Coronary artery (tissue), 2 donors: ENCODE data around the gene BMPR1A.

Experiments used
- DNase-seq: peaks from one replicate; pipeline ENCODE4 v3.0.0-alpha.2; 2017; ENCODE audit warnings: low spot score
- H3K27ac ChIP-seq, 2 donors: fragments of 200-600 bp; sonication (generic); one replicate each; pipeline ENCODE4 v1.5.1; 2016 to 2019
- H3K4me3 ChIP-seq: fragments of 200-600 bp; sonication (generic); 2 replicates; pipeline ENCODE4 v1.5.1; 2016; ENCODE audit warnings: mild to moderate bottlenecking, moderate library complexity
- CTCF ChIP-seq: fragments of 200-600 bp; sonication (generic); IDR thresholded peaks from one replicate; pipeline ENCODE4 v1.5.1; 2019; ENCODE audit warnings: antibody characterized with exemption

Gene BMPR1A

GRCh38 chr10:86775056-86775869 is 18.8 kb downstream of the BMPR1A start:
- TF ChIP-seq CTCF, result no peak
- Histone ChIP-seq H3K27ac (no peak overlapping the region), H3K4me3 (no peak overlapping the region)
- no peak for DNase-seq

- Histone ChIP-seq H3K27ac (no peak overlapping the region), H3K4me3 (no peak overlapping the region)
- no peak for DNase-seq
- TF ChIP-seq CTCF, result no peak
Measured at GRCh38 chr10:86775870-86776180, 19.4 kb downstream of the BMPR1A start.

GRCh38 chr10:86779220-86780017 is 23.0 kb downstream of the BMPR1A start:
- Histone ChIP-seq H3K4me3 (no peak overlapping the region), H3K27ac (no peak overlapping the region)
- TF ChIP-seq CTCF, result no peak
- DNase-seq, result no peak

GRCh38 chr10:86782701-86783418 is 26.4 kb downstream of the BMPR1A start:
- no peak overlapping the region for H3K4me3 ChIP-seq
- H3K27ac ChIP-seq, result no peak overlapping the region
- TF ChIP-seq CTCF, result no peak
- DNase-seq, result no peak

GRCh38 chr10:86785037-86785436 is 28.6 kb downstream of the BMPR1A start:
- DNase-seq, result no peak
- Histone ChIP-seq H3K27ac (no peak overlapping the region), H3K4me3 (no peak overlapping the region)
- no peak for TF ChIP-seq CTCF

GRCh38 chr10:86785968-86786367 is 29.5 kb downstream of the BMPR1A start:
- no peak for TF ChIP-seq CTCF
- no peak overlapping the region for H3K27ac ChIP-seq
- no peak overlapping the region for H3K4me3 ChIP-seq
- no peak for DNase-seq
